HG03064 (cell line): Measurements from ENCODE around the gene GALE.
"Not testable (repeated sequence)": the region's sequence is repeated elsewhere in the genome, so short reads cannot be mapped to it uniquely, and the experiment has no call there.

ENCODE experiments used
- ATAC-seq: cut with Tn5 transposase; IDR thresholded peaks from one replicate; pipeline ENCODE4 v1.9.1; 2021; ENCODE audit warnings: low read depth; ENCODE audit not compliant: unreplicated experiment

Gene GALE

DNA sequence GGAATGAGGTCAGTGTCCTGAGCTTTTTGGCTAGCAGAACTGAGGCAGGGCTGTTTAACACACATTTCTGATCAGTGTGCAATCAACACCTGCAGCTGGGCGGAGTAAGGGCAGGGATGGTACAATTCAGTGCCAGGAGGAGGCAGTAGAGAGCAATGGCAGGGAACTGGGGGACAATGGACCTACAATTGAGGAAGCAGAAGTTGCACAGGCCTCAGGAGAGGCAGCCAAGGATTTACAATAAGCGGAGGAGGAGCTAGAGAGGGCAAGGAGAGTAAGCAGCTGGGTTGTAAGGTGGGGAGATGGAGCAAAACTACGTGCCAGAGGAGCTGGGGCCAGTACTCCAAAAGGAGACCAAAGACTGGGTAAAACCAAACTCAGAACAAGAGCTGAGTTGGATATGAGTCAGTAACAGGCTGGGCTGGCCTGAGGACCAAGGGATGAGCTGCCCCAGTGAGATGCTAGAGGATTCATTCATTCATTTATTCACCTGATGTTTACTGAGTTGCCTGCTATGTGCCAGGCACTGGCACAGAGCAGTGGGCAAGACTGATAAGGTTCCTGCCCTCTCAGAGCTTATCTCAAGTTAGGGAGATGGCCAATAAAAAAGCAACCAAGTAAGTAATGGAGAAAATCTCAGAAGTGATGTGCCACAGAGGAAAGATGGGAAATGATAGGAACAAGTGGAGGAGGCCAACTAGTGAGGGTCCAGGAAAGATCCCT, 10.4 kb upstream of the GALE start:
- ATAC-seq = no peak

DNA sequence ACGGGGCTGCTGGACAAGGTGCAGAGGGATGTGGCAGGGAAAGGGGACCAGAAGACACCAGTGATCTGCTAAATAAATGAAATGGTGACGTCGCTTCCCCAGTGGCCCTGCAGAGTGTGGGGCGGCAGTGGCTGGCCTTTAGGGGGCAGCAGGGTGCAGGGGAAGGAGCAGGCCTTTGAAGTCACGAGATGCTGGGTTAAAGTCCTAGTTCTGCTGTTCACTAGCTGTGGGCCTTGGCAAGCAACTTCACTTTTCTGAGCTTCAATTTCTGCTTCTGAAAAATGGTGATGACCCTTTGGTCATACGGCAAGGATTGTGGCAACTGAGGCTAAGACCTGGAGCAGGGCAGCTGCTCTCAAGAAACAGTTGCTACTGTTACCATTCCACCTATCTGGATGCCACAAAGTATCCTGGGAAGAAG, 9.2 kb upstream of the GALE start:
- no peak for ATAC-seq

DNA sequence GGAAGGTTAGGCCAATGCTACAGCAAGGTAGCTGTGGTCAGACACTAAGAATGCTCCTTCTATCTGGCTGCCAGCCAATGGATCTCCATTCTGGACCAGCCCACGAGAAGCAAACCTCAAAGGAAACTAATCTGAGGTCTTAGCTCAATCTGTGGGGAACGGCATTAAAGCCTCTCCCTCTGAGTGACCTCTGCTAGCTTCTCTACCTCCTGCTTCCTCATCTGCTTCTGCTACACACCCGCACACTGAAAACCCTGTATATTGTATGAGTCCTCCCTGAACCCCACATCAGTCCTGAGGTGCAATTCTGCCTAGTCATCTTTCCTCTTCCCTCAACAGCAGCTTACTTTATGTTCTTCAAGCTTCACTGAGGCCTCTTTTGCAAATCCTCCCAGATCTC, 6.9 kb upstream of the GALE start:
- no peak for ATAC-seq

DNA sequence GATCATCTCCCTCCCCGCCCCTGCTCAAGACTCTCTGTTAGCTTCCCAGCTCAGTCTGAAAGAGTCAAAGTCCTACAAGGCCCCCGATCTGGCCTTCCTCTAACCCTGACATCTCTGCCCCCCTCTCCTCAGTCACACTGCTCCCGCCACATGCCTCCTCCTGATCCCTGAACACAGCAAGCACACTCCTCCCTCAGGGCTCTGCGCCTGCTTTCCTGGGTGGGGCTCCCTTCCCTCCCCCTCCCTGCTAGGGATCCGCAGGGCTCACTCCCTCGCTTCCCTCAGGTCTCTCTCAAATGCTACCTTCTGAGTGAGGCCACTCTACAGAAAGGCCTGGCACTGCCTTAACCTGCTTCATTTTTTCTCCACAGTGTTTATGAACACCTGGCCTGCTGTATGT, 5.7 kb upstream of the GALE start:
- no peak for ATAC-seq

DNA sequence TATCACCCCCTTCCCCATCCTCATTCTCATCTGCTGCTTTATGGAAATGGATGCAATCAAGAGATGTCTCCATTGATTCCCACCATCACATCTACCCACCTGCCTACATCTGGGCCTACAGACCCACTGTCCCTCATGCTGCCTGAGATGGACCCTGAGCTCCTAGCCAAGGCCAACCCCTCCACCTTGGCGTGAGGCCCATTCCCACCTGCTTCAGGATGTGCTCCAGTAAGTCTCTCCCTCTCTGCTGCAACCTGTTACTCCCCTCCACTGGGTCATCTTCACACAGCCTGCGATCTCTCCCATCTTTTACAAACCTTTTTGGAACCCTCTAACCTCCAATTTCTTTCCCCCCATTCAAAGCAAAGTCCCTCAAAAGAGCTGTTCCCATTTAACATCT, 4.5 kb upstream of the GALE start:
- ATAC-seq = no peak

DNA sequence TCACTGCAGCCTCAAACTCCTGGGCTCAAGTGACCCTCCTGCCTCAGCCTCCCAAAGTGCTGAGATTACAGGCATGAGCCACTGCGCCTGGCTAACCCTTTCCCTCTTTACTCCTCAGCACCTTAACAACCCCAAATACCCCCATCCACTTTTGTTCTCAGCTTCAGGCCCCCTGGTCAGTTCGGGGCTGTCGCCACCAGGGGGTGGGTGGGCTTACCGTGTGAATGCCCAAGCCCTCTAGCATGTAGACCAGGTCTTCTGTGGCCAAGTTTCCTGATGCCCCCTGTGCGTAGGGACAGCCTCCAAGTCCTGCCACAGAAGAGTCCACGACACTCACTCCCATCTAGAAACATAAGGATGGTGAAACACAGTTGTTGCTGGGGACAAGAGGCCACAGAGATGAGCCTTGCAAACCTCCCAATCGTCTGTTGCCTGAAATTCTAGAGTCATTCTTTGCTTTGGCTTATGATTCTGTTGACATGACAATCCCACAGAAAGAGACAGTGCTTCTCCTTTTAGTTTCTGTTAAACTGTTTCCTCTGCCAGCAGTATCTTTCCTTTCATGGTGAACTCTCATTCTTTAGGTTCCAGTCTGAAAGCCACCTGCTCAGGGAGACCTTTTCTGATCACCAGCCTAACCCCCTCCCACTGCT, 3.8 kb upstream of the GALE start:
- no peak for ATAC-seq

DNA sequence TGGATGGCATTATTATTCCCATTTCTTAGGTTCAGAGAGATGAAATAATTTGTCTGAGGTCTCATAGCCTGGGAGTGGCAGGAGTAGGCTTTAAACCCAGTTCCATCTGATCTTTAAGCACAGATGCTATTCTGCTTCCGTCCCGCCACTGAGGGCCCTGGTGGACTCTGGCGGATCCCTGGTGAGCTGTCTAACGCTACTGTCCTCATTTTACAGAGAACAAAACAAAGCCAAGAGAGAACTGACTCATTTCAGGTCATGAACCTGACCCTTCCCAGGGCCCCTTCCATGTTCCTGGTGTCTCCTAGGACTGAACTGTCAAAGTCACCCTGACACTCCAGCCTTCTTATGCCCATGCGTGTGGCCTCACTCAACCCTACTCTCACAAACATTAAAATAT, 3.1 kb upstream of the GALE start:
- no peak for ATAC-seq

DNA sequence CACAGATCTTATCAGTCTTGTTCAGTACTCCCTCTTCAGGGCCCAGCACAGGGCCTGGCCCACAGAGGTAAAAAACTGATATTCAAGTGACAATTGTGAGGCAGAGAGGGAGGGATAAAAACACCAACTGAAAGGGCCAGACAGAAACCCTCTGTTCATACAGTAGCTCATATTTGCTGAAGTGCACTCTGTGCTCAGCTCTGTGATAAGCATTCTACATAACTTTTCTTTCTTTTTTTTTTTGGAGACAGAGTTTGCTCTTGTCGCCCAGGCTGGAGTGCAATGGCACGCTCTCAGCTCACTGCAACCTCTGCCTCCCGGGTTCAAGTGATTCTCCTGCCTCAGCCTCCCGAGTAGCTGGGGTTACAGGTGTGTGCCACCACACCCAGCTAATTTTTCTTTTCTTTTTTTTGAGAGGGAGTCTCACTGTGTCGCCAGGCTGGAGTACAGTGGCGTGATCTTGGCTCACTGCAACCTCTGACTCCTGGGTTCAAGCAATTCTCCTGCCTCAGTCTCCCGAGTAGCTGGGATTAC, 2.3 kb upstream of the GALE start:
- ATAC-seq = not testable (repeated sequence)

DNA sequence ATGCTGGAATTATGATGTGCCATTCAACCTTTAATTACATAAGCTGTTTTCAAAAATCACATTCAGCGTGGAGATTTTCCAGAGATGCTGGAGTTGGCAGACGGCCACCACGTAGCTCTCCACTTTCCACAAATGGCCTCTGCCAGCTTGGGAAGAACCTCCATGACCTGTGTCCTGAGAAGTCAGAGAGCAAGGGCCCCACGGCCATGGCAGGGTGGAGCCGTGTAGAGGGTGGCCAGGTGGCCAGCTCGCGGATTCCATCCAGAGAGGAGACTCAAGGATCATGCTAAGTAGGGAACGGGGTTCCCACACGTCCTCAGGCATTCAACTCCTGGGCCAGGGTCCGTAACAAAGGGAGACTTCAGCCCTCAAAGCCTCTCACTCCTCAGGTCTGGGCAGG, 1.3 kb upstream of the GALE start:
- no peak for ATAC-seq

DNA sequence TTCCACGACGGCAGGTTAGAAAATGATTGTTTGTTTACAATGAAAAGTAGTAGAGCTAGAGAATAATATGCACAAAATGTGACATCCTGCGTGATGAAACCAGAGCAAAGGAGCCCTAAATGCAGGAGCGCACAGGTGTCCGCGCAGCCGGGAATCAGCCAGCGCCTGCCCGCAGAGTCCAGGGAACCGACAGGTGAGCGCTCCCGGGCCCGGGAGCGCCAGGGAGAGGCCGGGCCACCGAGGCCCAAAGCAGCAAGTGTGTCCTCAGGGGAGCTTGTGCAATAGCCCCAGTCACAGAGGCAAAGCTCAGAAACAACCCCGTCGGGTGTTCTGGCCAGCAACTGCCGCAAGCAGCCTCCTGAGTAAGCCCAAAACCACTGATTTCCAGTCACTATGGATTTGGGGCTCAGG, 789 bp upstream of the GALE start:
- no peak for ATAC-seq

DNA sequence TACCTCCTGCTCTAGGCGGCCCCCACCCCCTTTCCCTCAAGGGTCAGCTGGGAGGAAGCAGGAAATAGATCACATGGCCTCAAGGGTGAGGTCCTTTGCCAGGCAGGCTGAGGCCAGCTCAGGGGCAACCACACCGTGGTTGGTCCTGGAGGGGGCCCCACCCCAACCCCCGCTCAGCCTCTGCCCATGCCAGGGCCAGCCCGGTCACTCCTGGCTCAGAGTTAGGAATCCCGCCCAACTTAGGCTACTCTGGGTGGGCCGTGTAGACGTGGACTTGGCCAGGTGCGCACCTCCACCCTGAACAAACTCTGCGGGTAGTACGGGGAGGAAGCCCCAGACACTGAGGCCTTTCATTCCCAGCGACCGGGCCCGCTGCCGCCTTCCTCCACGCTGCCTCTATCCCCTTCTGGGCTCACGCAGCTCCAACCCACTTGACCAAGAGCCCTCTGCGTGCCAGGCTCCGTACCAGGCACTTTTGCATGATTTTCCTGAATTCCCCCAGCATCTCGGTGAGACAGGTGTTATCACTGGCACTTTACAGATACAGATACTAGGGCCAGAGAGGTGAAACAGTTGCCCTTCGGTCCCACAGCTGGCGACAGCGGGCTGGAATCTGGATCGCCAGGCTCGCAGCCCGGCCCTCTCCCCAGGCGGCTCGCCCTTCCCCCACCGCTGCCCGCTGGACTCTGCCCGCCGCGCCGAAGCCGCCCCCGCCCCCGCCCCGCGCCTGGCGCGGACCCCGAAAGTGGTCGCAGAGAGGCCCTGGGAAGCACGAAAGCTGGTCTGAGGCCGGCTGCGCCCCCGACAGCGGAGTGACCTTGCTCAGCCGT, 769 bp downstream of the GALE start:
- ATAC-seq = peak; percentile 7

DNA sequence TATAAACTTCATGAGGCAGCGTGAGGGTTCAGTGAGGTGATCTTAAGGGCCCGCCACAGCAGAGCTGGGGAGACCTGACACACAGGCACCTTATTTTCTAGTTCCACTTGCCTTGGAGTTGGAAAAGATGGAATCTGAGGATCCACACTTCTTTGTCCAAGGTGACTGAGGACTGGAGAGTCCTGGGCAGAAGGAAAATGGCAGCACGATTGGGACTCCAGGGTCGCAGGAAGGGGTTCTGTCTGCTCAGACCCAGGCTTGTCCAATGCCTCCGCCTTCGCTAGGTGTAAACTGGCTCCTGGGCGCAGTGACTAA, 1.3 kb downstream of the GALE start:
- no peak for ATAC-seq

DNA sequence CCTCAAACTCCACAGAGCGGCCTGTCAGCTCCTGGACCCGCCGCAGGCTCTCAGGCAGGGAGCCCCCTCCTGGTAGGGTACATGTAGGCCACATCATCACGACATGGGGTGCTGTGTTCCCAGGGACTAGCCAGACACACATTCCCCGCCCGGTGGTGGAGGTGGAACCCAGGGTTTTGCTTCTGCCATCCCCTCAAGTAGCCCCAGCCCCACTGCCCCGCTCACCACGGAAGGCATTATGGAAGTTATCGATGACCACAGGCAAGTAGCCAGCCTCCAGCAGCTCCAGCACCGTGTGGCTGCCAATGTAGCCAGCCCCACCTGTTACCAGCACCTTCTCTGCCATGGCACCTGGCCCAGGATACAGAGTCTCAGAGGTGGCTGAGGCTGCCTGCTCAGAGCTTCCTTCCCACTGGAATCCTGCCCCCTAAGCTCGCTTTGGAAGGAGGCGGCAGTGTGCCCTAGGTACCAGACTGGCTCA, 1.9 kb downstream of the GALE start:
- no peak for ATAC-seq

DNA sequence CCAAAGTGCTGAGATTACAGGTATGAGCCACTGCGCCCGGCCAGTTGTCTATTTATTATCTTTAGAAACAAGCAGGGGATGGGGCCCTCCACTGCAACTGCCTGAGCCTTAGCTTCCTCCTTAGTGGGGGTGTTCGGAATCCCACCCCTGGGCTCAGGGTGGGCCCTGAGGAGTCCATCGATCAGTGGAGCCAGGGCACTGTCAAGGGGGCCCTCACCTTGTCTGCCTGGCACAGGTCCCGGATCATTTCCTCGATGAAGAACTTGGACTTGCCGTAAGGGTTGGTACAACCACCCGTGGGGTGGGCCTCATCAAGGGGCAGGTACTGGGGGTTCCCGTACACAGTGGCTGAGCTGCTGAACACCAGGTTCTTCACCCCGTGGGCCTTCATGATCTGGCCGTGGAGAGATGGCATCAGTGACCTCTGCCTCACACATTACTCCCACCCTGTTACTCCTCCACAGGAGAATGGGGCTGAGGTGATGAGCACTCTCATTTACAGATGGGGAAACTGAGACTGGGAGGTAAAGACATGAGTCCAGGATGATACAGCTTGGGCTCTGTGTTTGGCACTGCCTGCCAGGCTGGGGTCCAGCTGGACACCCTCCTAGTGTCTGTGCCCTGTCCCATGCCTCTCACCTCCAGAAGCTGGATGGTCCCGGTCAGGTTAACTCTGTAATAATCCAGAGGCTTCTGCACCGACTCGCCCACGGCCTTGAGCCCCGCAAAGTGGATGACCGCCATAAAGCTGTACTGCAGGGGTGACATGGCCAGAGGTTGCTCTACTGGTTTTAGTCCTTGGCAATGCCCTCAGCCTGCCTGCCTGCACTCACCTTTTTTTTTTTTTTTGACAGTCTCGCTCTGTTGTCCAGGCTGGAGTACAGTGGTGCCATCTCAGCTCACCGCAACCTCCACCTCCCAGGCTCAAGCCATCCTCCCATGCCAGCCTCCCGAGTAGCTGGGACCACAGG, 2.8 kb downstream of the GALE start:
- ATAC-seq = no peak

DNA sequence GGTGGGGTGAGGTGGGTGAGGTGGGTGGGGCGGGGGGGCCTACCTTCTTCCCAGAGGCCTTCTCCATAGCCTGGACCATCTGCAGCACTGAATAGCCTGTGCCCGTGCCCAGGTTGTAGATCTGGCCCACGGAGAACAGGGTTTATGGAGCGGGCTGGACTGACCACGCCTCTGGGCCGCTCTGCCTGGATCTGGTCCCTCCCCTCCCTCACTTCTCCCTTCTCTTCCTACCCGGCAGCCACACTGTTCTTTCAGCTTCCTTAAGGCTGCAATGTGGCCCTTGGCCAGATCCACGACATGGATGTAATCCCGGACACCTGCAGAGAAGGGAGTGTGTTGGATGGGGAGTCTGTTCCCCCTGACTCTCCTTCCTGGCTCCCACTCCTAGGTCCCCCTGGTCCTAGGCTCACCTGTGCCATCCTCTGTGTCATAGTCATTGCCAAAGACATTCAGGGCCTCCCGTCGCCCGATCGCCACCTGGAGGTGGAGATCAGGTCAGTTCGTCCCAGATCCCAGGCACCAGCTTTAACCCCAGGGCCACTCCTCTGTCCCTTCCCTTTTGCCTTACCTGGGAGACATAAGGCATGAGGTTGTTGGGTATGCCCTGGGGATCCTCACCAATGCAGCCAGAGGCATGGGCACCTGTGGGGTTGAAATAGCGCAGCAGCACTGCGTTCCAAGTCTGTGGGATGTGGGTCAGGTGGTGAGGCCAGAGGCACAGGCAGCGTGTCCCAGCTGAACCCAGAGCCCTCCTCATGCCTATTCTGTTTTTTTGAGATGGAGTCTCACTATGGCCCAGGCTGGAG, 3.9 kb downstream of the GALE start:
- no peak for ATAC-seq

DNA sequence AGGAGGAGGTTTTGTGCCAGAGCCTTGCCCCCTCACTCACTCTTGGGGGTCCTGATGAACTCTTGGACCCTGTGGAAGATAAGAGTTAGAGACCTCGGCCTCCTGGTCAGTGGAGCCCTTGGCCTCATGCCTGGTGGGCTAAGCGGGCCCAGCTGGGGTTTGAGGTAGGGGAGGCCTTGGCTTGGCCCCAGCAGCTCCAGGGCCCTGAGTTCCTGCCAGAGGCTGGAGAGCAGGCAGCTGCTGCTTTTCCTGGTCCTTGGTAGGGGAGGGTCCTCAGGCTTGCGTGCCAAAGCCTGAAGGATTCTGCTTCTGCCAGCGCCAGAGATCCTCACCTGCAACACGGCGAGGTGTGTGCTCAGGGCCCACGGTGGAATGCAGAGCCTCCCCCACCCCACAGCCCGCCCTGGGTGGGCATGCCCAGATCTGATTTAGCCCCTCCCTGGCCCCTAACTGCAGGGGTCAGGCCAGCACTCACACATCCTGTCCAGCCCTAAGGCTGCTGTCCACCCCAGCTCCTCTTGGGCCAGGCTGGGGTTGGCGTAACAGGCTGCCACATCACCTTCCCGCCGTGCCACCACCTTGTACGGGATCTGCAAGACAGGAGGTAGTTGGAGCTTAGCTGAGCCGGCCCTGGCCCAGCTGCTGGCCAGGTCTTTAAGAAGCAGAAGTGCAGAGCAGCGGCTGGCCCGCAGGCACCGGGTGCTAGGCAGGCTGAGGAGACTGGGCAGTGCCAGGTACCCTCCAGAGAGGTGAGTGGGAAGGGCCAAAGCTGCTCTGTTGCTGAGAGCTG, 4.7 kb downstream of the GALE start:
- ATAC-seq = no peak

DNA sequence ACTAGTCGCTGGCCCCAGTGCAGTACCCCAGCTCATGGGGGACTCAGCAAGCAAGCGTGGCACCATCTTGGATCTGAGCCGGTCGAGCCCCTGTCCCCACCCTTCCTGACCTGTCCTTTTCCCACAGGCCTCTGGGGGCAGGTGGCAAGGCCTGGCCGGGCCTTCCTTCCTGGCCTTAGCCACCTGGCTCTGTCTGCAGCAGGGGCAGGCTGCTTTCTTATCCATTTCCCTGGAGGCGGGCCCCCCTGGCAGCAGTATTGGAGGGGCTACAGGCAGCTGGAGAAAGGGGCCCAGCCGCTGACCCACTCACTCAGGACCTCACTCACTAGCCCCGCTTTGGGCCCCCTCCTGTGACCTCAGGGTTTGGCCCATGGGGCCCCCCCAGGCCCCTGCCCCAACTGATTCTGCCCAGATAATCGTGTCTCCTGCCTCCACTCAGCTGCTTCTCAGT, 5.8 kb downstream of the GALE start:
- not testable (repeated sequence) for ATAC-seq

DNA sequence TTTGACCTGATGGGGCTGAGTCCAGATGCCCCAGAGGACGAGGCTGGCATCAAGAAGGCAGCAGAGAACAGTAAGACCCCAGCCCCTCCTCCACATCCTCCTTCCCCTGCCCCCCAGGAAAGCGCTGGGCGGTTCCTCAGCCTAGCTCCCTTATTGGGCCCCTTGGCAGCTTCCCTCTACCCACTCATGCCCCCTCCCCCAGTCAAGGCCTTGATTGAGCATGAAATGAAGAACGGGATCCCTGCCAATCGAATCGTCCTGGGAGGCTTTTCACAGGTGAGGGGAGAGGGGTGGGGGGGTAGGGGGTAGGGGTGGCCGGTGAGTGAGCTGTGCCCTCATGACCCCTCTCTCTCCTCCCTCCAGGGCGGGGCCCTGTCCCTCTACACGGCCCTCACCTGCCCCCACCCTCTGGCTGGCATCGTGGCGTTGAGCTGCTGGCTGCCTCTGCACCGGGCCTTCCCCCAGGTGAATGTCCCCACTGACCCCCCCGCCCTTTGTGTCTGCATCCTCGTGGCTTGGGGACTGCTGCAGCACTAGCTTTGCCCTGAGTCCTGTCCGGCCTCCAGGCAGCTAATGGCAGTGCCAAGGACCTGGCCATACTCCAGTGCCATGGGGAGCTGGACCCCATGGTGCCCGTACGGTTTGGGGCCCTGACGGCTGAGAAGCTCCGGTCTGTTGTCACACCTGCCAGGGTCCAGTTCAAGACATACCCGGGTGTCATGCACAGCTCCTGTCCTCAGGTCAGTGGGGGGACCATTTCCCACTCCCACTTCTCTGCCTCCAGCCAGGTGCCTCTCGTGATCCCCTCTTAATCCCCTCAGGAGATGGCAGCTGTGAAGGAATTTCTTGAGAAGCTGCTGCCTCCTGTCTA, 6.5 kb downstream of the GALE start:
- ATAC-seq = no peak
